Neuron (in vitro differentiated cells): ENCODE results near the gene PLCH1.

Source experiments
- H2AFZ ChIP-seq: one replicate; pipeline ENCODE4 v1.6.1; 2013; ENCODE audit warnings: low read depth, mild to moderate bottlenecking, inconsistent platforms, low read length, moderate library complexity
- H3K27me3 ChIP-seq: one replicate; pipeline ENCODE4 v1.6.1; 2013; ENCODE audit warnings: low read length; ENCODE audit not compliant: insufficient read depth
- H3K36me3 ChIP-seq: one replicate; pipeline ENCODE4 v1.6.1; 2013; ENCODE audit warnings: low read length; ENCODE audit not compliant: insufficient read depth
- H3K4me1 ChIP-seq: one replicate; pipeline ENCODE4 v1.6.1; 2013; ENCODE audit warnings: low read length; ENCODE audit not compliant: insufficient read depth
- H3K4me3 ChIP-seq: 2 replicates; pipeline ENCODE4 v1.5.1; 2013; ENCODE audit warnings: mild to moderate bottlenecking, low read length, moderate library complexity
- H3K9me3 ChIP-seq: one replicate; pipeline ENCODE4 v1.6.1; 2013; ENCODE audit warnings: low read length

The PLCH1 gene

DNA sequence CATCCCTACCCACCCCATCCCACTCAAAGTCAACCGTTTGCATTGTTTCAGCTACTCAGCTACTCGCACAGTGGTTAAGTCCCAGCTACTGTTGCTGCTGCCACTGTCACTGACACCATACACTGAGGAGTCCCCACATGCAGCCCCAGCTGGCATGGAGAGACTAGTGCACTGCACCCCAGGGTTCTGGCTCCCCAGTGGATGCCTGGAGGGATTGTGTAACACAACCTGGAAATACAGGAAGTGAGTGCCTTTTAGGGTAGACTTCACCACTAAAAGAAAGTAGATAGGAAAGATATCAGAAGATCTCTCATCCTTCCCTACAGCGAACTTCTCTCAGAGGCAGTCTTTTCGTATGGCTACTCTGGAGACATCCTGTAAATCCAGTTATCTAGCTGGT lies 282.2 kb downstream of the PLCH1 start:
- Histone ChIP-seq H2AFZ (no peak overlapping the region), H3K36me3 (peaks cover 2% of the 10 kb centered on the region), H3K27me3 (no peaks in the 10 kb centered on the region), H3K9me3 (no peaks in the 10 kb centered on the region), H3K4me1 (no peaks in the 10 kb centered on the region), H3K4me3 (no peak overlapping the region)

DNA sequence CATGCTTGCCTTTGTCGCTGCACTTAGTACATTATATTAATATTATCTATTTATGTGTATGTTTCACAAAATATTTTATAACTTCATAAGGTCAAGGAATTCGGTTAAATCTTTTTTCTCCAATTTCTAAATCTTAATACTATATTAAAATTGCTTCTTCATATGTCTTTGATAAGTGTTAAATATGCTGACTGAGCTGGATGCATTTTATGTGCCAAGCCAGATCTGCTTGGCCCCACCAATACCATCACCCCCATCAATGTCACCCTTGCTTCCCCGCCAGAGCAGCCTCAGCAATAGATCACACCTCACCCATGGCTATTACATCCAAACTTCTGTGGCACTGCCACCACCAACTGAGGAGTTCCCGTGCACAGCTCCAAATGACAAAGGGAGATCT lies 287.3 kb downstream of the PLCH1 start:
- Histone ChIP-seq H2AFZ (no peak overlapping the region), H3K4me1 (no peaks in the 10 kb centered on the region), H3K36me3 (no peaks in the 10 kb centered on the region), H3K4me3 (no peak overlapping the region), H3K9me3 (no peaks in the 10 kb centered on the region), H3K27me3 (no peaks in the 10 kb centered on the region)

DNA sequence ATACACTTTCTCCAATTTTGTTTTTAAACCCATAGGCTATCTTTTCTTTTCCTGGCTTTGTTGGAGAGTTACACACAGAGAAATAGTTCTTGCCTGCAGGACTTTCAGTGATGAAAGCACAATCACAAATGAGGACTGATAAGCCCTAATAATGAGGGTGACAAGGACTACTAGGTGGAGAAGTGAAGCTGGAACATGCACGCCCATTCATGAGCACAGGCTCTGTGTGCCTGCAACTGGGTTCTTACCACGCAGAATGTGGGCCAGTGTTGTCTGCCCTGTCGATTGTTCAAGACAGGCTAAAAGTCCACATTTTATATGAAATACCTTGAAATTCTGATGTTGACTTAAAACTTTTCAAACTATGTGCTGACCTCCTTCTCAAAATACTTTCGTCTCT lies 289.1 kb downstream of the PLCH1 start:
- no peaks in the 10 kb centered on the region for H3K27me3 ChIP-seq
- no peaks in the 10 kb centered on the region for H3K9me3 ChIP-seq
- H2AFZ ChIP-seq = no peak overlapping the region
- no peak overlapping the region for H3K4me3 ChIP-seq
- no peaks in the 10 kb centered on the region for H3K4me1 ChIP-seq
- no peaks in the 10 kb centered on the region for H3K36me3 ChIP-seq

DNA sequence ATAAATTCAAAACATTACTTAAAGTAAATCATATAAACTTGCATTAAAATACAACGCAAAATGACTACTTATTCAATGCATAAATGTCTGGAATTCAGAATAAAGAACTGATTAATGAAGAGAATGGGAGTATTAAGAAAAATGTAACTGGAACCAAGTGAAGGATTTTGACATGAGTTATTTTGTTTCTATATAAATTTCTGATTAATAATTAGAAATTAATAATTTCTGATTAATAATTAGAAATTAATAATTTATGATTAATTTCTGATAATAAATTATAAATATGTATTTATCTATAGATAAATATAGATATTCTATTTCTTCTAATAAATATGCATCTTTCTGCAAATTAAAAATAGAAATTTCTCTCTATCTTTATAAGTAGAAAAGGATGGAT lies 291.4 kb downstream of the PLCH1 start:
- H3K36me3 ChIP-seq = no peaks in the 10 kb centered on the region
- no peaks in the 10 kb centered on the region for H3K9me3 ChIP-seq
- H3K4me3 ChIP-seq = no peak overlapping the region
- no peaks in the 10 kb centered on the region for H3K4me1 ChIP-seq
- H2AFZ ChIP-seq = no peak overlapping the region
- no peaks in the 10 kb centered on the region for H3K27me3 ChIP-seq

DNA sequence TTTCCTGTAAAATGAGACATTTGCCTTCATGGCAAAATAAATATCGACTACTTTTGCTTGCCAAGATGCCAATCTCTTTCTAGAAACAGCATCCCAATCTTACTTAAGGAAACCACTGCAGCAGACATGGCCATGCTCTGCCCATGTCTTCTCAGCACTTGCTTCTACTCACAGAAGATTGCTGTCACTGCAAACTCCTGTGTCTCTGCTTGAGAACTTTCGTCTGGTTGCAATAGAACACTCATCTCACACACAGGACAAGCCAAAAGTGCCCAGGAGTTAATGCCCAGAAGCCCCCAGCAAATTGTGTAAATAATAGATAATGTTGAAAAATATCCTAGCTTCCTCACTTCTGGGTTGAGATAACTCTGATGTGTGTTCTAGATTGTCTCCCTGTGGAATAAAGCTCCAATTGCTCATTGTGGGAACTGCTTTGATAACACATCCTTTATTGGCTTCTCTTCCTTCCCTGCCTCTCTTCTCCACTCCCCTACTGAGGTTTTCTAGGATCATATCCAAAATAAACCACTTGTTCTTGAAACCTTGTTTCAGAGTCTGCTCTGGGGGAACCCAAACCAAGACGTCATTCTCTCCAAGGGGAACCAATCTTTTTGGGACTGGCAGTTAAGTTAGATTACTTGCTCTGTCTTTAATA lies 295.1 kb downstream of the PLCH1 start:
- no peaks in the 10 kb centered on the region for H3K36me3 ChIP-seq
- H3K9me3 ChIP-seq = no peaks in the 10 kb centered on the region
- no peaks in the 10 kb centered on the region for H3K4me1 ChIP-seq
- H3K4me3 ChIP-seq = no peak overlapping the region
- H3K27me3 ChIP-seq = no peaks in the 10 kb centered on the region
- H2AFZ ChIP-seq = no peak overlapping the region

DNA sequence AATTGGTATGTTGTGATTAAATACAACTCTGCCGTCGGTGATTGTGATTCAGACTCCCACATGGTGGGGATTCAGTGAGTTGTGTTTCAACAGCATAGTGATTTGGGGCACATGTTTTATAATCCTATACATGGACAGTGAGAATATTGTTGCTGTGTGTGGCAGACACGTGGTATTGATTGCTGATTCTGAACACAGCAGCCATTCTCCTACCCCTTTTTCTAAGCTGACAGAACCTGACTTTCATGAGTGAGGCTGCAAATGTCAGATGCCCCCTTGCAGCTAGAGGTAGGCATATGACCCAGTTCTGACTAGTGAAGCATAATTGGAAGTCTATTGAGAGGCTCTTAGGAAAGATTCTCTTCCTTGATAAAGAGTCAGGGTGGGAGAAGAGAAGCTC lies 296.3 kb downstream of the PLCH1 start:
- H3K9me3 ChIP-seq = no peaks in the 10 kb centered on the region
- H3K4me1 ChIP-seq = no peaks in the 10 kb centered on the region
- H2AFZ ChIP-seq = no peak overlapping the region
- H3K27me3 ChIP-seq = no peaks in the 10 kb centered on the region
- H3K36me3 ChIP-seq = no peaks in the 10 kb centered on the region
- no peak overlapping the region for H3K4me3 ChIP-seq

DNA sequence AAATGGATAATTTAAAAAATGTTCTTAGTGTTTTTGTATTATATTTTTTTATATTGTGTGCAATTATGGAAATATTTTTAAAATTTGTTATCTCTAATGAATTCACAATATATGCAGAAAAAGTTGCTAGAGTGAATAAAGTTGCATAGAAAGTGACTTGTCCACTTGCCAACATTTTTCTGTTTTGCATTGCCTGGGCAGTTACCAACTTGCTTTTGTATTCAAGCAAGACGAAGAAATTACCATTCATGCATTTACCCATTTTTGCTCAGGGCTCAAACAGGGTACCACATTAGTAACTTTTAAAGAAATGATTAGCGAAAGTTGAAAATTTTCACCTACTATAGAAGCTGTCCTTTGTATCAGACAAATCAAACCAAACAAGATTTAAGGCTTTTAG lies 298.5 kb downstream of the PLCH1 start:
- H2AFZ ChIP-seq = no peak overlapping the region
- no peaks in the 10 kb centered on the region for H3K36me3 ChIP-seq
- no peaks in the 10 kb centered on the region for H3K9me3 ChIP-seq
- no peak overlapping the region for H3K4me3 ChIP-seq
- H3K27me3 ChIP-seq = no peaks in the 10 kb centered on the region
- H3K4me1 ChIP-seq = no peaks in the 10 kb centered on the region

DNA sequence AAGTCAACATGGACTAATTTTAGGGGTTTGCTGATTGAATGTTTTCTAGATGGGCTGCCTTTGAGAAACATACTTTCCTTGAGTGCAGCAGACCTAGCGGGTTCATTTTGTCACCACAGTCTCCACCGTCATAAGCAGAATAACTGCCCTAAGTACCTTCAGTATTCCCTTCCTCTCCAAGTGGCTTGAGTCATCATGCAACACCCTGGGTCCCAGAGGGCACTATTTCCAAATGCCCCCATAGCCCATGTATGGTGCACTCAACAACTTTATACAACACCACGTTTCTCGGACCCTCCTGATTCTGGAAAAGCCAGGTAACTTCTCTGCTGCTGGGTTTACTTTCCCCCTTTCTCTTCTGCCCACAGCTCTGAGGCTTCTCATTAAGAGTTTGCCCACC lies 300.1 kb downstream of the PLCH1 start:
- Histone ChIP-seq H2AFZ (no peak overlapping the region), H3K4me3 (no peak overlapping the region), H3K36me3 (no peaks in the 10 kb centered on the region), H3K4me1 (no peaks in the 10 kb centered on the region), H3K27me3 (no peaks in the 10 kb centered on the region), H3K9me3 (no peaks in the 10 kb centered on the region)

DNA sequence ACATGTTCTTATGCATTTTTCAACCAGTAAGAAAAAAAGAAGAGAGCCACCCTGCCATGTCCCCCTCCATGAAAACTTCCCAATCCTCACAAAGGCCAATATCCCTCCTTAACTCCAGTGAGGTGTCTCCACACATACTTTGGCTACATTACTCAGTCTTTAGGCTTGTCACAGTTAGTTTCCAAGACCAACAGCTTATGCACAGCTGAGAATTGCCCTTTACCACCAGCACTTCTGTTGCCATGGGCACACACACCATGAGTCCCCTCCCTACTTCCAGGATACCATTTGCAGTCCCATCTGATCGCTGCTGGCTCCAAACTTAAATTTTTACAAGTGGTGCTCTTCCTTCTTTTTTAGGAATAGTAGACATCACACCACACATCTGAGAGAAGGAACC lies 301.1 kb downstream of the PLCH1 start:
- Histone ChIP-seq H2AFZ (no peak overlapping the region), H3K36me3 (no peaks in the 10 kb centered on the region), H3K4me3 (no peak overlapping the region), H3K4me1 (no peaks in the 10 kb centered on the region), H3K27me3 (no peaks in the 10 kb centered on the region), H3K9me3 (no peaks in the 10 kb centered on the region)

DNA sequence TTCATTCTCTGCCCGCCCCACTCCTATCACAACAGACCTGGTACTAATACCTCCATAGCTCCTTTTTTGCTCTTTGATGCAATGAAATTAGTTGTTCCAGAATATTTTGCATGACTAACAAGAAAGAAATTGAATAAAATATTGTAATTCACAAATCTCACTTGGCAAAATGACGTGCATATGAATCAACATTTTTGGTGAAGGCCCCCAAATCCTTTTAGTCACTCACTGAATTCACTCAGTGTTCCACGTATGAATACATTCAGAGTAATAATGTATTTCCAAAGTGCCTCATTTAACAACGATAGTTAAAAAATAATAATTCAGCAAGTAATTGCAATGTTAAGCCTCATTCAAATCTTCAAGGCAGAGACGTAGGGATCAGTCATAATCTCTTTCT lies 302.8 kb downstream of the PLCH1 start:
- no peaks in the 10 kb centered on the region for H3K4me1 ChIP-seq
- no peak overlapping the region for H3K4me3 ChIP-seq

DNA sequence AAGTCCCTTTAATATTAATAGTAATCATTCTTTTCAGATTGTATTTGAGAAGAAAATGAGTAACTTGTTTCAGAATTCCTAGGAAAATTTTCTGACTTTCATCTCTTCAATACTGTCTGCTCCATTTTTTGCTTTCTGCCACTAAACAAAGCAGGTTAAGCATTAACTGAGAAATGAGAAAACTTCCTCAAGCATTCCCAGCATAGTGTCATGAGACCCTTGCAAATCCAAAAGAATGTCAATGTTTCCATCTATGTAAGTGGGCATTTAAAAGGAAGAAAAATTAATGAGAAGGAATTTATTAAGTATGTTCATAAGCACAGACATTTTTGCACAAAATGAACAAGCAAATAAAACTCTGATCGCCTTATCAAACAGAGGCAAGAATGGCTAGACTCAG lies 303.4 kb downstream of the PLCH1 start:
- Histone ChIP-seq H3K4me1 (no peaks in the 10 kb centered on the region), H2AFZ (no peak overlapping the region), H3K9me3 (no peaks in the 10 kb centered on the region), H3K4me3 (no peak overlapping the region), H3K36me3 (no peaks in the 10 kb centered on the region), H3K27me3 (no peaks in the 10 kb centered on the region)

More for the DNA sequence above, 302.8 kb downstream of the PLCH1 start:
- H2AFZ ChIP-seq = no peak overlapping the region
- H3K27me3 ChIP-seq = no peaks in the 10 kb centered on the region
- no peaks in the 10 kb centered on the region for H3K36me3 ChIP-seq
- H3K9me3 ChIP-seq = no peaks in the 10 kb centered on the region

DNA sequence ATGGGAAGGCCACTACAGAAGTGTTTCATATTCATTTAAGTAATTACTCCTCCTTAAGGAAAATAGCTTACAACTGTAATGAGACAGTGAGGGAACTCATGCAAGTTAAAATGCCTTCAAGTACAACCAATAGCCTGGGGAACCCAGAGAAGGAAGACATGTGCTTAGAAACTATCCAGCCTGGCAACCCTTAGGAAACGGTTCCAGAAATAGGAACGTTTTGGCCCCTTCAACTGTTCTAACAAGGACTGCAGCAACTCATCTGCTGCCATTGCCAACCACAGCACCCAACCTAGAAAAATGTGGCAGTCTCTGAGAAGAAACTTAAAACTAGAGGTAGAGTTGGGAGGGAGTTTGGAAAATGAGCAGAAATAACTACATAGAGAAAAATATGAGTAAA lies 303.8 kb downstream of the PLCH1 start:
- H3K4me3 ChIP-seq = no peak overlapping the region
- no peaks in the 10 kb centered on the region for H3K36me3 ChIP-seq
- H3K9me3 ChIP-seq = no peaks in the 10 kb centered on the region
- no peaks in the 10 kb centered on the region for H3K4me1 ChIP-seq
- H2AFZ ChIP-seq = no peak overlapping the region
- H3K27me3 ChIP-seq = no peaks in the 10 kb centered on the region

DNA sequence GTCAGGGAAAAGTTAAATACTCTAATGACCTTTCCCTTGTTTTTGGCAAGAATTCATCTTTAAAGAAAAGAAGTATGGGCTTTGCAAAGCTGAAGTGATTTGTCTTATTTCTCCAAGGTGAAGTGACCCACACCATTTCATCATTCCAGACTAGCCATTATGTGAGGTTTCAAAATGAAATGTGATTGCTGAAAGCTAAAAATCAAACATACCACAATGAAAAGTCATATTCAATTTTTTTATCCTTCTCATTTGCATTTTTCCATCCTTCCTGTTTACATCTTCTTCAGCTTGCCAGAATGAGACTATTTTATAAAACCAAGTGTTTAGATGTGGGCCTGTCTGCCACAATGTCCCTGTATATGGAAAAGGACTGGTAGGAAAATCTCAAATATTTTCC lies 309.1 kb downstream of the PLCH1 start:
- no peaks in the 10 kb centered on the region for H3K9me3 ChIP-seq
- H3K27me3 ChIP-seq = no peaks in the 10 kb centered on the region
- H3K36me3 ChIP-seq = no peaks in the 10 kb centered on the region
- H3K4me3 ChIP-seq = no peak overlapping the region
- no peaks in the 10 kb centered on the region for H3K4me1 ChIP-seq
- H2AFZ ChIP-seq = no peak overlapping the region

DNA sequence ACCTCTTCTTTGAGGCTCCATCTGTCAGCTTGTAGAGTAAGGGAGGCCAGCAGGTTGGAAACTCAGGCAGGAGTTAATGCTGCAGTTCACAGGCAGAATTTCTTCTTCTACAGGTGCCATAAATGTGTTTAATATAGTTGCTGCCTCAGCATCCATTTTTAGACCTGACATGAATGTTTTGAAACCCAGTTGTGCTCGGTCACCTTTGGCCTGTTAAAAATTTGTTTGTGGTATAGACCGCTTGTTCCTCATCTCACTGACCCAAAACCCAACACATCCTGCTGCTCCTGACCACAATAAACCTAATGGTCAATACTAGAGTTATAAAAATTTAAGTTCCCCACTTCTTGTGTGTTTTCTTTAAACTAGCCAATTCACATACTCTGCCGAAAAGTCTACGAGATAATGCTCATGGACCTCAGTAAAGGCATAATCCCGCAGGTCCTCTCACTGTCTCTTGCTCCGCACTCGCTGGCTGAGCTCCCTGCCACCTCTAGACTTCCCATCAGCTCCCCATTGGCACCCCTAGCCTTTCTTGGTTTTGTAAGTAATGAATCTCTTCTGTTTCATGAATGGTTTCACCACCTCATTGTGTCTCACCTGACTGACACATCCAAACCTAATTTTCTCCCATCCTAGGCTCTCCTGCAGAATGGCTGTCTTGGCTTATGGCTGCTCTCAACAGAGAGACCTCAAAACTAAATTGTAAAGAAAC lies 312.9 kb downstream of the PLCH1 start:
- Histone ChIP-seq H2AFZ (no peak overlapping the region), H3K4me1 (no peaks in the 10 kb centered on the region), H3K27me3 (no peaks in the 10 kb centered on the region), H3K9me3 (no peaks in the 10 kb centered on the region), H3K36me3 (no peaks in the 10 kb centered on the region), H3K4me3 (no peak overlapping the region)
